Esophagus squamous epithelium (tissue), 4 donors: ENCODE measurements around the gene CCDC122.

Experiments
- CTCF ChIP-seq, 6 experiments: fragments of 450-650 bp in 4 of 6; fragments of 200-600 bp in 2 of 6; sonication (generic) in 2 of 6; IDR thresholded peaks; one replicate each; pipeline ENCODE4 v1.5.1; 2016 to 2019; ENCODE audit warnings: antibody characterized with exemption in 6 of 6, mild to moderate bottlenecking in 4 of 6, moderate library complexity in 4 of 6
- POLR2A ChIP-seq, 4 donors: fragments of 450-650 bp; IDR thresholded peaks; one replicate each; pipeline ENCODE4 v1.6.1; 2017; ENCODE audit warnings: antibody characterized with exemption in 4 of 4, mild to moderate bottlenecking in 4 of 4, moderate library complexity in 3 of 4

- no peak for TF ChIP-seq CTCF (IDR thresholded peaks at IDR 0.05)
- no peak for TF ChIP-seq POLR2A (IDR thresholded peaks at IDR 0.05)
Observed at GRCh38 chr13:43831088-43831487, 48.5 kb downstream of the CCDC122 start.
